ENCODE measurements around the gene BLCAP. TPM values are rescaled to one million over a fixed set of nuclear protein-coding genes. Genes with fewer than 3 reads are reported as not detected.
"Not testable (repeated sequence)": the region's sequence is repeated elsewhere in the genome, so short reads cannot be mapped to it uniquely, and the experiment has no call there.

The BLCAP gene
- total and polyA plus RNA-seq, 9 donors = 282 to 549 (median 481) TPM

GRCh38 chr20:37558779-37559178, 31.1 kb upstream of the BLCAP start:
- H3K27me3 ChIP-seq (ENCODE audit: control insufficient read depth, insufficient read depth, low read length) = peaks cover 5% of the 10 kb centered on the region
- H3K4me1 ChIP-seq (ENCODE audit: control insufficient read depth, insufficient read depth, low read length) = no peaks in the 10 kb centered on the region
- no peaks in the 10 kb centered on the region for H3K9me3 ChIP-seq (replicated peaks; ENCODE audit: control insufficient read depth, low read depth, low read length)
- WGBS (ENCODE audit: insufficient coverage) = 65% methylated on average over 4 of the region's 4 CpGs
- no peak overlapping the region for H3K4me3 ChIP-seq (ENCODE audit: low read length)
- no peaks in the 10 kb centered on the region for H3K36me3 ChIP-seq (ENCODE audit: control insufficient read depth, insufficient read depth, low read length)
- no peak for DNase-seq
- no peak overlapping the region for H3K27ac ChIP-seq (ENCODE audit: low read length)

- WGBS (ENCODE audit: insufficient coverage) = 83% methylated on average over 3 of the region's 4 CpGs
- Histone ChIP-seq H3K4me1 (ENCODE audit: control insufficient read depth, insufficient read depth, low read length) (no peaks in the 10 kb centered on the region), H3K27ac (ENCODE audit: low read length) (no peak overlapping the region), H3K4me3 (ENCODE audit: low read length) (no peak overlapping the region), H3K9me3 (replicated peaks; ENCODE audit: control insufficient read depth, low read depth, low read length) (no peaks in the 10 kb centered on the region), H3K36me3 (ENCODE audit: control insufficient read depth, insufficient read depth, low read length) (no peaks in the 10 kb centered on the region), H3K27me3 (ENCODE audit: control insufficient read depth, insufficient read depth, low read length) (peaks cover 4% of the 10 kb centered on the region)
- no peak for DNase-seq
Measured at GRCh38 chr20:37558306-37558705, 30.6 kb upstream of the BLCAP start.

- H3K4me3 ChIP-seq (ENCODE audit: low read length) = no peak overlapping the region
- no peaks in the 10 kb centered on the region for H3K36me3 ChIP-seq (ENCODE audit: control insufficient read depth, insufficient read depth, low read length)
- WGBS (ENCODE audit: insufficient coverage) = 81% methylated on average over 6 of the region's 6 CpGs
- no peak overlapping the region for H3K27ac ChIP-seq (ENCODE audit: low read length)
- no peaks in the 10 kb centered on the region for H3K9me3 ChIP-seq (replicated peaks; ENCODE audit: control insufficient read depth, low read depth, low read length)
- no peak for DNase-seq
- H3K4me1 ChIP-seq (ENCODE audit: control insufficient read depth, insufficient read depth, low read length) = no peaks in the 10 kb centered on the region
- H3K27me3 ChIP-seq (ENCODE audit: control insufficient read depth, insufficient read depth, low read length) = peaks cover 2% of the 10 kb centered on the region
Measured at GRCh38 chr20:37556538-37556937, 28.9 kb upstream of the BLCAP start.

GRCh38 chr20:37554721-37555298, 27.1 kb upstream of the BLCAP start:
- WGBS (ENCODE audit: insufficient coverage) = 57% methylated on average over 12 of the region's 13 CpGs
- not testable (repeated sequence) for DNase-seq; H3K36me3 ChIP-seq (ENCODE audit: control insufficient read depth, insufficient read depth, low read length); H3K9me3 ChIP-seq (replicated peaks; ENCODE audit: control insufficient read depth, low read depth, low read length); H3K27ac ChIP-seq (ENCODE audit: low read length); H3K4me1 ChIP-seq (ENCODE audit: control insufficient read depth, insufficient read depth, low read length); H3K27me3 ChIP-seq (ENCODE audit: control insufficient read depth, insufficient read depth, low read length); H3K4me3 ChIP-seq (ENCODE audit: low read length)

- H3K4me3 ChIP-seq (ENCODE audit: low read length) = no peak overlapping the region
- no peaks in the 10 kb centered on the region for H3K36me3 ChIP-seq (ENCODE audit: control insufficient read depth, insufficient read depth, low read length)
- no peak overlapping the region for H3K27ac ChIP-seq (ENCODE audit: low read length)
- no peak for DNase-seq
- no peaks in the 10 kb centered on the region for H3K9me3 ChIP-seq (replicated peaks; ENCODE audit: control insufficient read depth, low read depth, low read length)
- WGBS (ENCODE audit: insufficient coverage) = no CpG with 5 or more reads among the region's 1 CpG
- no peaks in the 10 kb centered on the region for H3K27me3 ChIP-seq (ENCODE audit: control insufficient read depth, insufficient read depth, low read length)
- H3K4me1 ChIP-seq (ENCODE audit: control insufficient read depth, insufficient read depth, low read length) = no peaks in the 10 kb centered on the region
Measured at GRCh38 chr20:37552415-37552814, 24.7 kb upstream of the BLCAP start.

- H3K27ac ChIP-seq (ENCODE audit: low read length); H3K4me1 ChIP-seq (ENCODE audit: control insufficient read depth, insufficient read depth, low read length); H3K27me3 ChIP-seq (ENCODE audit: control insufficient read depth, insufficient read depth, low read length); H3K4me3 ChIP-seq (ENCODE audit: low read length); H3K9me3 ChIP-seq (replicated peaks; ENCODE audit: control insufficient read depth, low read depth, low read length); H3K36me3 ChIP-seq (ENCODE audit: control insufficient read depth, insufficient read depth, low read length); DNase-seq: not testable (repeated sequence)
- WGBS (ENCODE audit: insufficient coverage) = no CpG with 5 or more reads among the region's 2 CpGs
Measured at GRCh38 chr20:37551660-37552059, 24.0 kb upstream of the BLCAP start.

- H3K36me3 ChIP-seq (ENCODE audit: control insufficient read depth, insufficient read depth, low read length); H3K27ac ChIP-seq (ENCODE audit: low read length); H3K4me1 ChIP-seq (ENCODE audit: control insufficient read depth, insufficient read depth, low read length); H3K4me3 ChIP-seq (ENCODE audit: low read length); H3K9me3 ChIP-seq (replicated peaks; ENCODE audit: control insufficient read depth, low read depth, low read length); DNase-seq; H3K27me3 ChIP-seq (ENCODE audit: control insufficient read depth, insufficient read depth, low read length): not testable (repeated sequence)
- no CpG with 5 or more reads among the region's 16 CpGs for whole genome bisulfite sequencing (ENCODE audit: insufficient coverage)
Measured at GRCh38 chr20:37550101-37550920, 22.6 kb upstream of the BLCAP start.

- no peak overlapping the region for H3K27ac ChIP-seq (ENCODE audit: low read length)
Measured at GRCh38 chr20:37547912-37548311, 20.2 kb upstream of the BLCAP start.

GRCh38 chr20:37545516-37545915, 17.8 kb upstream of the BLCAP start:
- H3K36me3 ChIP-seq (ENCODE audit: control insufficient read depth, insufficient read depth, low read length) = no peaks in the 10 kb centered on the region
- H3K9me3 ChIP-seq (replicated peaks; ENCODE audit: control insufficient read depth, low read depth, low read length) = no peaks in the 10 kb centered on the region
- no peak for DNase-seq
- H3K27ac ChIP-seq (ENCODE audit: low read length) = no peak overlapping the region
- no CpG with 5 or more reads among the region's 1 CpG for WGBS (ENCODE audit: insufficient coverage)
- peaks cover 2% of the 10 kb centered on the region for H3K27me3 ChIP-seq (ENCODE audit: control insufficient read depth, insufficient read depth, low read length)
- H3K4me1 ChIP-seq (ENCODE audit: control insufficient read depth, insufficient read depth, low read length) = no peaks in the 10 kb centered on the region
- H3K4me3 ChIP-seq (ENCODE audit: low read length) = no peak overlapping the region

More at GRCh38 chr20:37547912-37548311, 20.2 kb upstream of the BLCAP start:
- Histone ChIP-seq H3K27me3 (ENCODE audit: control insufficient read depth, insufficient read depth, low read length) (peaks cover 2% of the 10 kb centered on the region), H3K36me3 (ENCODE audit: control insufficient read depth, insufficient read depth, low read length) (no peaks in the 10 kb centered on the region), H3K4me3 (ENCODE audit: low read length) (no peak overlapping the region), H3K4me1 (ENCODE audit: control insufficient read depth, insufficient read depth, low read length) (no peaks in the 10 kb centered on the region), H3K9me3 (replicated peaks; ENCODE audit: control insufficient read depth, low read depth, low read length) (no peaks in the 10 kb centered on the region)
- no peak for DNase-seq

GRCh38 chr20:37544386-37544785, 16.7 kb upstream of the BLCAP start:
- H3K4me3 ChIP-seq (ENCODE audit: low read length) = no peak overlapping the region
- H3K27ac ChIP-seq (ENCODE audit: low read length) = no peak overlapping the region
- 77% methylated on average over 2 of the region's 3 CpGs for WGBS (ENCODE audit: insufficient coverage)
- no peaks in the 10 kb centered on the region for H3K4me1 ChIP-seq (ENCODE audit: control insufficient read depth, insufficient read depth, low read length)
- no peak for DNase-seq
- no peaks in the 10 kb centered on the region for H3K9me3 ChIP-seq (replicated peaks; ENCODE audit: control insufficient read depth, low read depth, low read length)
- H3K36me3 ChIP-seq (ENCODE audit: control insufficient read depth, insufficient read depth, low read length) = no peaks in the 10 kb centered on the region
- peaks cover 2% of the 10 kb centered on the region for H3K27me3 ChIP-seq (ENCODE audit: control insufficient read depth, insufficient read depth, low read length)

Measured in muscle of leg (tissue), 11 donors.